Left hindlimb (tissue), 1 donor: Measurements from ENCODE around the gene SPG7.

Source experiments
- DNase-seq: peaks from one replicate; pipeline ENCODE4 v3.0.0-alpha.2; 2018

Gene SPG7

DNA sequence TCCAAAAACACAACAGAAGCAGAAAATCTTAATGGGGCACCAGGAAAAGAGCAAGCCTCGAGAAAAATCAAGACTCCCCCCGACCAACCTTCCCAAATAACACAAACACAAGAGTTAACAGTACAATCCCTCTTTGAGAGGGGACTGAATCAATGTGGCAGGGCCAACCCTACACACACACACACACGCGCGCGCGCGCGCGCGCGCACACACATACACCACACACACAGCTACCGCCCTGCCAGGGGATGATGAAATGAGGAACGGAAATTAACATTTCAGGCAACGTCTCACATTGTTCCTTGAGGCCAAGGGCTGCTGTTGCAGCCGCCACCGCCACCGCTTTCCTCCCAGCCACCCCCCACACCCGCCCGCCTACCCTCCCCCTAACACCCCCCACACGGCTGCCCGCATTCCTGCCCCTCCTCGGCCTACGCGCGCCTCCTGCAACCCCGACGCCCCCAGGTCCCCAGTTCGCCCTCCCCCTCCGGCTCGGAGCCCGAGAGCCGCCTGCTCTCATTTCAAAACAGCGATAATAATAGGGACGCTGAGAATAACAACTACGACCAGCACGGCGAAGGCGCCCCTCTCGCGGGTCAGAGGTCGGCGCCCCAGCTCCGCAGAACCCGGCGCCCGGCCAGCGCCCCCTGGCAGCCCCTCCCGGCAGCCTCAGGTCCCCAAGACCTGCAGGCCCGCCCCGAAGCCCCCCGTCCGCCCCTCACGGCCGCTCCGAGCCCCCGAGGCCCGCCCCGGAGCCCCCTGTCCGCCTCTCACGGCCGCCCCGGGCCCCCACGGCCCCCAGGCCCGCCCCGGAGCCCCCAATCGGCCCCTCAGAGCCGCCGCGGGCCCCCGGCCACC, 18.9 kb upstream of the SPG7 start:
- peak; percentile 91 for DNase-seq

DNA sequence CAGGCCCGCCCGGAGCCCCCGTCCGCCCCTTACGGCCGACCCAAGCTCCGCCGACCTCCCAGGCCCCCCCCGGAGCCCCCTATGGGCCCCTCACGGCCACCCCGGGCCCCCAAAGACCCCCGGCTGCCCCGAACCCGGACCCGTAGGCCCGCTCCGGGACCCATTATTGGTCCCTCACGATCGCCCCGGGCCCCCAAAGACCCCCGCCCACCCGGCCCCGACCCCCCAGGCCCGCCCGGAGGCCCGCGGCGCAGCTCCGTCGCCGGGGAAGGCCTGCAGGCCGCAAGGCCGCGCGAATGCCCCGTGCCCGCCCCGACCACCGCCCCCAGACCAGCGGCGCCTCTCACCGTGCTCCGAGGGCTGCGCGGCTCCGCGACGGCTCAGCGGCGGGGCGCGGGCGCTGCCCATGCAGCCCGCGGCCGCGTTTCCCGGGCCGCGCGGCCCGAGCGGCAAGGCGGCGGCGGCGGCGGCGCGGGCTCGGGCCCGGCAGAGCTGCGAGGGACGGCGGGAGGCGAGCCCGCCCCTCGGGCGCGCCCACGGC, 18.2 kb upstream of the SPG7 start:
- no peak for DNase-seq

DNA sequence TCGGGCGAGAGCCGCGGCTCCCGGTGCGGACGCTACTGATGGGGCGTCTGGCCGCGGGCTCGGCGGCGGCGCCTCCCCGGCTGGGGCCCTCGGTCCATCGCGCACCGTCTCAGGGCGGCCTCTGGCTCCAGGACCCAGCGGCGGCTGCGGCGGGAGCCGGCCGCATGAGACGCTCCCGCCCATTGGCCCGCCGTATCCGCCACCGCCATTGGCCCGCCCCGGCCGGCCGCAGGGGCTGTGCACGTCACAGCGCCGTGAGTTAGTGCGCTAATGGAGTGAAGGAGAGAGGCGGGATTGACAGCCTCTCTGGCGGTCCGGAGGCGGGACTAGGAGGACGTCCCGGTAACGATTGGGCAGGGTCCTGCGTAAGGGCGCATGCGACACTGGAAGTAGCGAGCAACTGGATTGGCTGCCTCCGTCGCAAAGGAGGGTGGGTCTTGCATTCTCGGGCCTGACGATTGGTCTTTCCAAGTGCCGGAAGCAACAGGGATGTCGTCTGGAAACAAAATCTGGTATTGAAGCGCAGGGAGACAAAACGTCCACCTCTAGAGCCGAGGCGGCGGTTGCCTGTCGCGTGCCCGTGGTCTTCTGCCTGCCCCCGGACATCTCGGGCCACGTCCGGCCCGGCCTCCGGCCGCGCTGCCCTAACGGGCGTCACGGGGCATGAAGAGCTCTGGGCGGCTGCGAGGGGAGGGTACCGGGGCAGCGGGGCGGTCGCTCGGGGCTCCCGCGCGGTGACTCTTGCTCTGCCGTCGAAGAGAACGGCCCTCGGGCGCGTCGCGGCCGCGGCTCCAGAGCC, 17.6 kb upstream of the SPG7 start, which contains the start of gene ANKRD11:
ANKRD11 (minus strand) TSS at position 123 of the 799 bp plus-strand sequence. CDS start 173,542 bp downstream, outside the sequence.
- DNase-seq: peak; percentile 99

DNA sequence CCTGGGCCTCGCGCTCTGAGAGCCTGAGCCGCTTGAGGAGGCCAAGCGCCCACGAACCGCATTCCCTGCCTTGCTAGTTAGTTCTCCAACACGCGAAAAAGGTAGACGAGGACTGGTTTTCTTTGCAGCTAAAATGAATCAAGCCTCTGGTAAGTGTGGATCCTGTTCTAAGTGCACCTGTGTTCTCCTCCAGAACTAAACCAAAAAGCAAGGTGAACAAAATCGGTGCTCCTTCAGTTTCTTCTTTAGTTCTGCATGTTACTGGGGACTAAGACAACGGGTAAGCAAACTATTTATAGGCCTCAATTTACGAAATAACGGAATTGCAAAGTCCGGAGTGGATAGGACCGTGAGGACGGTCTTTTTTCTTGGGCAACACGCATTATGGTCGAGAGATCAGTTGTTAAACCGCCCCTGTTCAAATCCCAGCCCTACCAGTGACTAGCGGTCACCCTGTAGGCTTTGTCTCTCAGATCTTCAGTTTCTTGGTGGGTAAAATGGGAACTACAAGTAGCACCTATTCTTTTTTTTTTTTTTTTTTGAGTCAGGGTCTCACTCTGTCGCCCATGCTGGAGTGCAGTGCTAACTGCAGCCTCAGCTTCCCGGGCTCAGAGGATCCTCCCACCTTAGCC, 16.8 kb upstream of the SPG7 start:
- no peak for DNase-seq

- no peak for DNase-seq
These were observed 16.1 kb upstream of the SPG7 start for GRCh38 chr16:89491974-89492687.

DNA sequence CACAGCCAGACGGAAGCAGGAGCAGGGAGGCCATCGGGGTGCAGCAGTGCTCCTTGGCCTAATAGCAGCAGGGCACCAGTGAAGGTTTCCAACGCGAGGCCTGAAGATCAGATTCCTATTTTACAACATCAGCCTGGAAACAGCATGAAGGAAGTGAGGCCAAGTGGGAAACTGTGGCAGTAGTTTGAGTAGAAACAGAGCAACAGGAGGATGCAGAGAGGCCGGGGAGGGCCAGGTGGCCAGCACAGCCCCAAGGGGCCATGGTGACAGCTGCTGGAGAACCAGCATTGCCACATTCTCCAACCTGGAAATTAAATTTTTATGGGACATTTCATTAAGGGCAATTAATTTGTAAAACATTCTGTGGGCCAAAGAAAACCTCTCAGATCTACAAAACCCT, 14.4 kb upstream of the SPG7 start:
- no peak for DNase-seq

DNA sequence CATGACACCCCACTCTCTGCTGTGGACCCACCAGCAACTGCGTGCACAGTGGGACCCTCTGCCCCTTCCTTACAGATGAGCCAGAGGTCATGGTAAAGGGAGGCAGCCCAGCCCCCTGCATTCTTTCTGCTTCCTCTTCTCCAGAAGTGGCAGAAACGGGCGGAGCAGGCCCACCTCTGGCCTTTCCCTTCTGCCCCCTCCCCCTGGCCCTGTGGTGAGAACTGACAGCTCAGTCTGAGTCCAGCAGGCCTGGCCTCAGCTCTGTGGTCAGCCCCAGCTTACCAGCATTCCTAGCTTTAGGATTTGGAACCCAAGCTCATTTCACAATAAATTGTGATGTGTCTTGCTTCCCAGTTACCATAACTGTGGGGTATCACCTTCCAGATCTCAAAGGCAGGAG, 13.1 kb upstream of the SPG7 start:
- DNase-seq: no peak

- peak; percentile 68 for DNase-seq
These were observed 9.4 kb upstream of the SPG7 start for GRCh38 chr16:89498839-89499238.

GRCh38 chr16:89499767-89500166, 8.4 kb upstream of the SPG7 start:
- no peak for DNase-seq

GRCh38 chr16:89502081-89502843, 5.9 kb upstream of the SPG7 start:
- no peak for DNase-seq

DNA sequence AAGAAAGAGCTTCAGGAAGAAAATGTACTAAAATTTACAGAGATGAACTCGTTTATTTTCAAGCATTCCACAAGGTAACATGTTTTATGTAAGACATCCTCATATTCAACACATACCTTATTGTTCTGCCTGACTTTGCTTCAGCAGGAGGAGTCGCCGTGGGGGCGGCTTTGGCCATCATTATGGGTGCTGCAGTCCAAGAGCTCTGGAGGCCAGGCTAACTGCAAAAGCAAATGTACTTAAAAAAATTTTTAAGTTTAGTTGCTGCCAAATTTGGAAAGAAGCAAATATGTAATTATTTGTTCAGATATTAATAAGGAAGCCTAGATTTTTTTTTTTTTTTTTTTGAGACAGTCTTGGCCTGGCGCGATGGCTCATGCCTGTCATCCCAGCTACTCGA, 4.1 kb upstream of the SPG7 start:
- DNase-seq: no peak

- peak; percentile 73 for DNase-seq
These were observed 2.7 kb upstream of the SPG7 start for GRCh38 chr16:89505204-89506112.

DNA sequence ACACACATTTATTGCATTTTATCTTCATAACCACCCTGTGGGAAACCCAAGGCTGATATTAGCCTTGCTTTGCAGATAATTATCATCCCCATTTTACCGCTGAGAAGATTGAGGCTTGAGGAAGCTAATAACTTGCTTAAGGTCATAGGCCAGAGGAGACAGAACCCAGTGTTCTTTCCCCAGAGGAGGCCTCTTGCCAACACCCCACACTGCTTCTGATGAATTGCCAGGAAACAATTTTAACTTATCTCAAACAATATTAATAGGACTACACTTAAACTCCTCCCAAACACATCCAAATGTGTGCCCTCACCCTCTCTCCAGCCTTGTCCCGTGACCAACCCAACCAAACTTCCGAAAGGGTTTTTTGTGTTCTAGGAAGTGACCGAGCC, 2.1 kb upstream of the SPG7 start:
- DNase-seq: no peak

- no peak for DNase-seq
These were observed 1.4 kb upstream of the SPG7 start for GRCh38 chr16:89506791-89507191.

- no peak for DNase-seq
These were observed 879 bp upstream of the SPG7 start for GRCh38 chr16:89507214-89507833.

GRCh38 chr16:89510526-89510925, 2.3 kb downstream of the SPG7 start:
- DNase-seq: no peak

- no peak for DNase-seq
These were observed 3.2 kb downstream of the SPG7 start for GRCh38 chr16:89511374-89511773.

DNA sequence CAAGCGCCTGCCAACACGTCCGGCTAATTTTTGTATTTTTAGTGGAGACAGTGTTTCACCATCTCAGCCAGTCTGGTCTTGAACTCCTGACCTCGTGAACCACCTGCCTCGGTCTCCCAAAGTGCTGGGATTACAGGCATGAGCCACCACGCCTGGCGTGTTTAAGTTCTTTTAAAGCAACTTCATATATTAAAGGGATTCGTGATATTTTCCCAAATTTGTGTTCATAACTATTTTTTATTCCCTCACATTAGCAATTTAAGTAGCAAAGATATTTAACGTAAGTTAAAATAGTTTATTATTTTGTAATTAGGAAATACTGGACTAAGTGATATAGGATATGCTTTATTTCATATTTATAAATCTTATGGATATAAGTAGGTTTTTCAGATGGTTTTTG, 4.2 kb downstream of the SPG7 start:
- no peak for DNase-seq

DNA sequence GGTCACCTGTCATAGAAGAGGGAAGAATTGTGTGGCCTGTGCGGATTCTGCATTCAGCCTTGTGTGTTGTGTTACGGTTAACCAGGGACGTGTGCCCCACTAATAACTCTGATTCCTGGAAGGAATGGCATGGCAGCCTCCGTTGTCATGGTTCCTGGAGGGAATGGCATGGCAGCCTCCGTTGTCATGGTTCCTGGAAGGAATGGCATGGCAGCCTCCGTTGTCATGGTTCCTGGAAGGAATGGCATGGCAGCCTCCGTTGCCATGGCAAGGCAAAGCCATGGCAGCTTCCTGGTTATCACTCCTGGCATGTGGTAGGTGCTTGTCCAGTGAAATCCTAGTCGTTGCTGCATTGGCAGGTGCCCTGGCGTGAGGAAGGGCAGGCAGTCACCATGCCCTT, 8.9 kb downstream of the SPG7 start:
- no peak for DNase-seq

GRCh38 chr16:89519881-89520280, 11.7 kb downstream of the SPG7 start:
- DNase-seq: no peak
